ENCODE measurements around the gene KLHL36.

DNA sequence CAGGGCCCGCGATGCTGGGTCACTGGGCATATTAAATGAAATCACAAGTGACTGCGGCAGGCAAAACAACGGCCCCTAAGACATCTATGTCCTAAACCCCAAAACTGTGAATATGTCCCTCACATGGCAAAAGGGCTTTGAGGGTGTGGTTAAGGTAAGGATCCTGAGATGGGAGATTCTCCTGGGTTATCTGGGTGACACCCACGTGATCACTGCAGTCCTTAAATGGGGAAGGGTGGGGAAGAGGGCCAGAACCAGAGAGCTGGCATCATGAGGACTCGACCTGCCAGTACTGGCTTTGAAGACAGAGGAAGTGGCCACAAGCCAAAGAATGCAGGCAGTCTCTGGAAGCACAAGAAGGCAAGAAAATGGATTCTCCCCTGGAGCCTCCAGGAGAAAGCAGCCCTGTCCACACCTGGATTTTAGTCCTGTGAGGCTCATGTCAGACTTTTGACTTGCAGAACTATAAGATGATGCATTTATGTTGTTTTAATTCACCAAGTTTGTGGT is 42.9 kb upstream of the KLHL36 start:
- TF ChIP-seq CTCF (IDR thresholded peaks at IDR 0.05; ENCODE audit: low read depth, low read length) (no peak), POLR2A (IDR thresholded peaks at IDR 0.05; ENCODE audit: extremely low read depth, insufficient read length) (no peak)

All from NB4 (cell line).